HCT116 (cell line): ENCODE results near the gene NUBPL. TPM values are rescaled to one million over a fixed set of nuclear protein-coding genes. Genes with fewer than 3 reads are reported as not detected.

ENCODE experiments used
- ATAC-seq: fragments of 200-7000 bp; cut with Tn5 transposase; 2 replicates; pipeline ENCODE4 v1.9.1; 2020; ENCODE audit warnings: mild to moderate bottlenecking, moderate library complexity
- BruUV-seq: library from RNA; stranded (reverse); fragments of 400-500 nt; replicated peaks from 2 replicates; lab custom pipeline; 2021; lab: Mats Ljungman, UMichigan
- CTCF ChIA-PET: fragments of 300-600 bp; sonication (Branson Sonifier 250); formaldehyde crosslinking; loops from one replicate; lab custom pipeline; 2021; ENCODE audit warnings: antibody characterized with exemption; lab: Charles Lee
- POLR2A ChIA-PET: fragments of 300-600, 350-600 bp; sonication (Branson Sonifier 250); formaldehyde crosslinking; loops from one replicate; lab custom pipeline; 2021; ENCODE audit warnings: antibody characterized with exemption; lab: Charles Lee
- RAD21 ChIA-PET, 2 experiments: fragments of 300-600 bp; sonication (Branson Sonifier 250); formaldehyde crosslinking; loops; one replicate each; lab custom pipeline; 2023; ENCODE audit warnings: low total read pairs in 2 of 2; ENCODE audit not compliant: uncharacterized antibody in 2 of 2, unreplicated experiment in 2 of 2, low non-redundant PET in 1 of 2; lab: Charles Lee
- DNase-seq: peaks from one replicate; pipeline ENCODE4 v3.0.0-alpha.2; 2010; ENCODE audit warnings: low read depth, low spot score
- H2AFZ ChIP-seq: fragments of 200-600 bp; shearing (Covaris generic), sonication (generic); 2 replicates; pipeline ENCODE4 v1.6.1; 2017; ENCODE audit warnings: low read depth, mixed run types, mixed read lengths, antibody characterized with exemption, low read length; ENCODE audit not compliant: poor library complexity, severe bottlenecking
- H3K27ac ChIP-seq: 2 replicates; pipeline ENCODE4 v1.5.1; 2012; ENCODE audit warnings: low read depth, low read length
- H3K27me3 ChIP-seq: fragments of 200-600 bp; sonication (generic); 2 replicates; pipeline ENCODE4 v1.6.1; 2016; ENCODE audit warnings: mixed run types, low read length, mixed read lengths; ENCODE audit not compliant: insufficient read depth
- H3K36me3 ChIP-seq, 2 experiments: fragments of 200-500 bp in 1 of 2; fragments of 200-600 bp in 1 of 2; sonication (Bioruptor generic) in 1 of 2; sonication (generic) in 1 of 2; 2 replicates each; pipeline versions ENCODE4 v1.5.1 to v1.6.1; 2014 to 2016; ENCODE audit warnings: low read length in 2 of 2, inconsistent platforms in 1 of 2, mixed read lengths in 1 of 2, mixed run types in 1 of 2; ENCODE audit not compliant: insufficient read depth in 2 of 2, control insufficient read depth in 1 of 2
- H3K4me1 ChIP-seq, 2 experiments: fragments of 200-600 bp in 1 of 2; sonication (generic) in 1 of 2; 2 replicates each; pipeline versions ENCODE4 v1.5.1 to v1.6.1; 2012 to 2017; ENCODE audit warnings: low read length in 2 of 2, inconsistent platforms in 1 of 2, mild to moderate bottlenecking in 1 of 2, mixed read lengths in 1 of 2, mixed run types in 1 of 2, moderate library complexity in 1 of 2; ENCODE audit not compliant: insufficient read depth in 2 of 2, control insufficient read depth in 1 of 2
- H3K4me2 ChIP-seq: fragments of 200-600 bp; sonication (generic); 2 replicates; pipeline ENCODE4 v1.6.1; 2017; ENCODE audit warnings: mixed run types, low read length, mixed read lengths
- H3K4me3 ChIP-seq, 2 experiments: fragments of 200-600 bp in 1 of 2; sonication (generic) in 1 of 2; replicated peaks in 1 of 2; 2 replicates each; pipeline ENCODE4 v1.5.1; 2011 to 2016; ENCODE audit warnings: low read length in 2 of 2, control low read depth in 1 of 2, low read depth in 1 of 2, mild to moderate bottlenecking in 1 of 2, mixed read lengths in 1 of 2, mixed run types in 1 of 2
- H3K79me2 ChIP-seq: fragments of 200-600 bp; sonication (generic); 2 replicates; pipeline ENCODE4 v1.6.1; 2017; ENCODE audit warnings: mild to moderate bottlenecking, mixed run types, low read length, moderate library complexity, mixed read lengths; ENCODE audit not compliant: insufficient read depth
- H3K9ac ChIP-seq: fragments of 200-600 bp; sonication (generic); 2 replicates; pipeline ENCODE4 v1.6.1; 2016; ENCODE audit warnings: low read length, mixed read lengths
- H3K9me2 ChIP-seq: fragments of 200-600 bp; sonication (generic), shearing (Covaris generic); 2 replicates; pipeline ENCODE4 v1.6.1; 2017; ENCODE audit warnings: mixed run types, mild to moderate bottlenecking, moderate library complexity; ENCODE audit not compliant: insufficient read depth
- H3K9me3 ChIP-seq, 2 experiments: fragments of 200-500 bp in 1 of 2; fragments of 200-600 bp in 1 of 2; sonication (Bioruptor generic) in 1 of 2; sonication (generic) in 1 of 2; 2 replicates each; pipeline ENCODE4 v1.6.1; 2014 to 2017; ENCODE audit warnings: low read length in 2 of 2, mixed read lengths in 2 of 2, inconsistent platforms in 1 of 2, low read depth in 1 of 2, mild to moderate bottlenecking in 1 of 2, mixed run types in 1 of 2, moderate library complexity in 1 of 2; ENCODE audit not compliant: control insufficient read depth in 1 of 2, insufficient read depth in 1 of 2
- H4K20me1 ChIP-seq: fragments of 200-600 bp; sonication (generic), shearing (Covaris generic); 2 replicates; pipeline ENCODE4 v1.6.1; 2017; ENCODE audit warnings: mixed run types, mild to moderate bottlenecking, moderate library complexity; ENCODE audit not compliant: insufficient read depth
- CBX3 ChIP-seq: IDR thresholded peaks from 2 replicates; pipeline ENCODE4 v1.6.1; 2012; ENCODE audit warnings: low read depth
- CEBPB ChIP-seq: IDR thresholded peaks from 2 replicates; pipeline ENCODE4 v1.6.1; 2012; ENCODE audit warnings: low read depth
- EGR1 ChIP-seq: IDR thresholded peaks from 2 replicates; pipeline ENCODE4 v1.6.1; 2012; ENCODE audit warnings: low read depth
- ELF1 ChIP-seq: IDR thresholded peaks from 2 replicates; pipeline ENCODE4 v1.6.1; 2012; ENCODE audit warnings: low read depth, borderline replicate concordance
- EZH2 ChIP-seq: fragments of 200-600 bp; sonication (generic); IDR thresholded peaks from 2 replicates; pipeline ENCODE4 v1.6.1; 2017; ENCODE audit warnings: antibody characterized with exemption, mixed run types
- FOSL1 ChIP-seq: IDR thresholded peaks from 2 replicates; pipeline ENCODE4 v1.6.1; 2012; ENCODE audit warnings: low read depth
- JUND ChIP-seq: IDR thresholded peaks from 2 replicates; pipeline ENCODE4 v1.6.1; 2012
- POLR2A ChIP-seq: IDR thresholded peaks from 2 replicates; pipeline ENCODE4 v1.7.0; 2011; ENCODE audit warnings: borderline replicate concordance; ENCODE audit not compliant: insufficient read depth, insufficient read length; ENCODE audit errors: extremely low read depth
- POLR2AphosphoS5 ChIP-seq: IDR thresholded peaks from 2 replicates; pipeline ENCODE4 v1.6.1; 2011; ENCODE audit warnings: mild to moderate bottlenecking, low read depth, low read length, moderate library complexity
- RAD21 ChIP-seq: IDR thresholded peaks from 2 replicates; pipeline ENCODE4 v1.6.1; 2012; ENCODE audit warnings: low read depth, mild to moderate bottlenecking
- SIN3A ChIP-seq: IDR thresholded peaks from 2 replicates; pipeline ENCODE4 v1.6.1; 2012; ENCODE audit warnings: low read depth
- SP1 ChIP-seq: IDR thresholded peaks from 2 replicates; pipeline ENCODE4 v1.6.1; 2012; ENCODE audit warnings: low read depth
- SRF ChIP-seq: IDR thresholded peaks from 2 replicates; pipeline ENCODE4 v1.6.1; 2012; ENCODE audit warnings: low read depth
- YY1 ChIP-seq: IDR thresholded peaks from 2 replicates; pipeline ENCODE4 v1.6.1; 2011; ENCODE audit warnings: low read length, low read depth, moderate library complexity, mild to moderate bottlenecking; ENCODE audit not compliant: insufficient replicate concordance; ENCODE audit errors: extremely low read depth
- ZFX ChIP-seq: fragments of 450-650 bp; IDR thresholded peaks from 2 replicates; pipeline ENCODE4 v1.6.1; 2017
- ZNF274 ChIP-seq: fragments of 200-500 bp; sonication (Bioruptor generic); IDR thresholded peaks from 2 replicates; pipeline ENCODE4 v1.6.1; 2014; ENCODE audit warnings: mild to moderate bottlenecking, low read depth, low read length, inconsistent platforms
- intact Hi-C: fragments of 100-400 bp; cut with micrococcal nuclease; formaldehyde crosslinking; loops from 2 replicates; pipeline ENCODE4 v1.10.0; 2022
- total RNA-seq: library from RNA; stranded (reverse); gene quantifications from one replicate; pipeline ENCODE4 v1.2.1, GENCODE V29; 2021; ENCODE audit not compliant: unreplicated experiment
- TF ChIP-seq, protein P1 (sequence below): IDR thresholded peaks from 2 replicates; pipeline ENCODE4 v1.6.1; 2012
- TF ChIP-seq, protein P2 (sequence below): IDR thresholded peaks from 2 replicates; pipeline ENCODE4 v1.6.1; 2012; ENCODE audit warnings: low read depth
- TF ChIP-seq, protein P3 (sequence below), 3 experiments: fragments of 200-600 bp in 1 of 3; sonication (generic) in 1 of 3; IDR thresholded peaks in 2 of 3; conservative IDR thresholded peaks in 1 of 3; 2 replicates each; pipeline ENCODE4 v1.5.1; 2012 to 2017; ENCODE audit warnings: low read depth in 2 of 3, low read length in 2 of 3, antibody characterized with exemption in 1 of 3, borderline replicate concordance in 1 of 3, control low read depth in 1 of 3, mild to moderate bottlenecking in 1 of 3, mixed read lengths in 1 of 3, mixed run types in 1 of 3, moderate library complexity in 1 of 3; ENCODE audit not compliant: insufficient read depth in 1 of 3

The NUBPL gene
- total RNA-seq, 1 experiment from 2014 or later: 11.3 TPM

DNA sequence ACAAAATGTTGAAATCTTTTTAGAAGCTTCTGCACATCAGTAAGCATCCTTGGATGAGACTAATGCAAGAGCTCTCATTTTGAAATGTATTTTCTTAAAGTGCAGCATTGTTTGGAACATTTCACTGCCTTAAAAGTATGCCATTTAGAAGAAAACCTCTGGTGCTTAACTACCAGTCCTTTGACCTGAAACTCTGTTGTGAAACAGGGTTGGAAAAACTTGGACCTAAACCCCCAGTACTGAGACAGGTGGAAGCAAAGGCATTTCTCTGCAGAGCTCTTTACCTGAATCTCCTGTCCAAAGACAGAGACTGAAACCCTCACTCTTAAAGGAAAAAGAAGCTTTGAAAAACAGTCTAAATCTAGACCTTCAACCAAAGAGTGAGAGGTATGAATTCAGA lies 207.2 kb downstream of the NUBPL start:
- Histone ChIP-seq H3K27me3 (no peaks in the 10 kb centered on the region), H2AFZ (no peak overlapping the region), H3K9me3 (no peaks in the 10 kb centered on the region), H3K9ac (no peak overlapping the region), H4K20me1 (no peaks in the 10 kb centered on the region), H3K4me2 (no peak overlapping the region), H3K9me2 (no peaks in the 10 kb centered on the region), H3K27ac (no peak overlapping the region), H3K79me2 (no peaks in the 10 kb centered on the region), H3K4me3 (no peak overlapping the region), H3K36me3 (no peaks in the 10 kb centered on the region), H3K4me1 (peaks cover 3 to 4% of the 10 kb centered on the region in 2 experiments; a peak in 2 of 4 replicates)
- intact Hi-C loops: no loop called here
- no peak for DNase-seq
- RAD21 ChIA-PET: no interaction called here
- TF ChIP-seq, protein P1, sequence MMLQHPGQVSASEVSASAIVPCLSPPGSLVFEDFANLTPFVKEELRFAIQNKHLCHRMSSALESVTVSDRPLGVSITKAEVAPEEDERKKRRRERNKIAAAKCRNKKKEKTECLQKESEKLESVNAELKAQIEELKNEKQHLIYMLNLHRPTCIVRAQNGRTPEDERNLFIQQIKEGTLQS: no peak
- TF ChIP-seq SIN3A (no peak), JUND (no peak), ZNF274 (no peak), CBX3 (no peak), POLR2A (no peak), ELF1 (no peak), CEBPB (no peak), POLR2AphosphoS5 (no peak), FOSL1 (no peak), SP1 (no peak), RAD21 (no peak), YY1 (no peak), EGR1 (no peak), EZH2 (no peak), SRF (no peak), ZFX (no peak)
- TF ChIP-seq, protein P2, sequence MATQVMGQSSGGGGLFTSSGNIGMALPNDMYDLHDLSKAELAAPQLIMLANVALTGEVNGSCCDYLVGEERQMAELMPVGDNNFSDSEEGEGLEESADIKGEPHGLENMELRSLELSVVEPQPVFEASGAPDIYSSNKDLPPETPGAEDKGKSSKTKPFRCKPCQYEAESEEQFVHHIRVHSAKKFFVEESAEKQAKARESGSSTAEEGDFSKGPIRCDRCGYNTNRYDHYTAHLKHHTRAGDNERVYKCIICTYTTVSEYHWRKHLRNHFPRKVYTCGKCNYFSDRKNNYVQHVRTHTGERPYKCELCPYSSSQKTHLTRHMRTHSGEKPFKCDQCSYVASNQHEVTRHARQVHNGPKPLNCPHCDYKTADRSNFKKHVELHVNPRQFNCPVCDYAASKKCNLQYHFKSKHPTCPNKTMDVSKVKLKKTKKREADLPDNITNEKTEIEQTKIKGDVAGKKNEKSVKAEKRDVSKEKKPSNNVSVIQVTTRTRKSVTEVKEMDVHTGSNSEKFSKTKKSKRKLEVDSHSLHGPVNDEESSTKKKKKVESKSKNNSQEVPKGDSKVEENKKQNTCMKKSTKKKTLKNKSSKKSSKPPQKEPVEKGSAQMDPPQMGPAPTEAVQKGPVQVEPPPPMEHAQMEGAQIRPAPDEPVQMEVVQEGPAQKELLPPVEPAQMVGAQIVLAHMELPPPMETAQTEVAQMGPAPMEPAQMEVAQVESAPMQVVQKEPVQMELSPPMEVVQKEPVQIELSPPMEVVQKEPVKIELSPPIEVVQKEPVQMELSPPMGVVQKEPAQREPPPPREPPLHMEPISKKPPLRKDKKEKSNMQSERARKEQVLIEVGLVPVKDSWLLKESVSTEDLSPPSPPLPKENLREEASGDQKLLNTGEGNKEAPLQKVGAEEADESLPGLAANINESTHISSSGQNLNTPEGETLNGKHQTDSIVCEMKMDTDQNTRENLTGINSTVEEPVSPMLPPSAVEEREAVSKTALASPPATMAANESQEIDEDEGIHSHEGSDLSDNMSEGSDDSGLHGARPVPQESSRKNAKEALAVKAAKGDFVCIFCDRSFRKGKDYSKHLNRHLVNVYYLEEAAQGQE: no peak
- TF ChIP-seq, protein P3, sequence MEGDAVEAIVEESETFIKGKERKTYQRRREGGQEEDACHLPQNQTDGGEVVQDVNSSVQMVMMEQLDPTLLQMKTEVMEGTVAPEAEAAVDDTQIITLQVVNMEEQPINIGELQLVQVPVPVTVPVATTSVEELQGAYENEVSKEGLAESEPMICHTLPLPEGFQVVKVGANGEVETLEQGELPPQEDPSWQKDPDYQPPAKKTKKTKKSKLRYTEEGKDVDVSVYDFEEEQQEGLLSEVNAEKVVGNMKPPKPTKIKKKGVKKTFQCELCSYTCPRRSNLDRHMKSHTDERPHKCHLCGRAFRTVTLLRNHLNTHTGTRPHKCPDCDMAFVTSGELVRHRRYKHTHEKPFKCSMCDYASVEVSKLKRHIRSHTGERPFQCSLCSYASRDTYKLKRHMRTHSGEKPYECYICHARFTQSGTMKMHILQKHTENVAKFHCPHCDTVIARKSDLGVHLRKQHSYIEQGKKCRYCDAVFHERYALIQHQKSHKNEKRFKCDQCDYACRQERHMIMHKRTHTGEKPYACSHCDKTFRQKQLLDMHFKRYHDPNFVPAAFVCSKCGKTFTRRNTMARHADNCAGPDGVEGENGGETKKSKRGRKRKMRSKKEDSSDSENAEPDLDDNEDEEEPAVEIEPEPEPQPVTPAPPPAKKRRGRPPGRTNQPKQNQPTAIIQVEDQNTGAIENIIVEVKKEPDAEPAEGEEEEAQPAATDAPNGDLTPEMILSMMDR (IDR thresholded peaks at IDR 0.05 in 2 of 3, conservative IDR thresholded peaks at IDR 0.05 in 1 of 3; ENCODE audit: borderline replicate concordance in 1 of 3, insufficient read depth in 1 of 3, low read depth in 2 of 3, low read length in 2 of 3): no peak
- CTCF ChIA-PET: no interaction called here
- BruUV-seq: no TSS peak
- ATAC-seq: no peak
- POLR2A ChIA-PET: no interaction called here
